ENCODE measurements around the gene WDR64. TPM values are rescaled to one million over a fixed set of nuclear protein-coding genes. Genes with fewer than 3 reads are reported as not detected.

Gene WDR64
- total and polyA plus RNA-seq, 2 of the 4 experiments (the other 2 are of a cell fraction), result not detected

GRCh38 chr1:241847796-241848685, 196.0 kb downstream of the WDR64 start, which contains the start of gene EXO1 (continued):
- TF ChIP-seq, protein P1, sequence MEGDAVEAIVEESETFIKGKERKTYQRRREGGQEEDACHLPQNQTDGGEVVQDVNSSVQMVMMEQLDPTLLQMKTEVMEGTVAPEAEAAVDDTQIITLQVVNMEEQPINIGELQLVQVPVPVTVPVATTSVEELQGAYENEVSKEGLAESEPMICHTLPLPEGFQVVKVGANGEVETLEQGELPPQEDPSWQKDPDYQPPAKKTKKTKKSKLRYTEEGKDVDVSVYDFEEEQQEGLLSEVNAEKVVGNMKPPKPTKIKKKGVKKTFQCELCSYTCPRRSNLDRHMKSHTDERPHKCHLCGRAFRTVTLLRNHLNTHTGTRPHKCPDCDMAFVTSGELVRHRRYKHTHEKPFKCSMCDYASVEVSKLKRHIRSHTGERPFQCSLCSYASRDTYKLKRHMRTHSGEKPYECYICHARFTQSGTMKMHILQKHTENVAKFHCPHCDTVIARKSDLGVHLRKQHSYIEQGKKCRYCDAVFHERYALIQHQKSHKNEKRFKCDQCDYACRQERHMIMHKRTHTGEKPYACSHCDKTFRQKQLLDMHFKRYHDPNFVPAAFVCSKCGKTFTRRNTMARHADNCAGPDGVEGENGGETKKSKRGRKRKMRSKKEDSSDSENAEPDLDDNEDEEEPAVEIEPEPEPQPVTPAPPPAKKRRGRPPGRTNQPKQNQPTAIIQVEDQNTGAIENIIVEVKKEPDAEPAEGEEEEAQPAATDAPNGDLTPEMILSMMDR (conservative IDR thresholded peaks at IDR 0.05; ENCODE audit: low read depth, low read length), result peak; percentile 45
- peak; percentile 77; the same call in 1 of the 2 replicates for TF ChIP-seq POLR2A (IDR thresholded peaks at IDR 0.05; ENCODE audit: low read depth, low read length)
- TF ChIP-seq RFX5 (IDR thresholded peaks at IDR 0.05; ENCODE audit: low read depth, low read length), result no peak
- no peak for TF ChIP-seq FOS (IDR thresholded peaks at IDR 0.05; ENCODE audit: low read depth, low read length)
